Lower lobe of right lung (tissue), 2 donors: ENCODE data around the gene HIPK2. TPM values are rescaled to one million over a fixed set of nuclear protein-coding genes. Genes with fewer than 3 reads are reported as not detected.

Source experiments
- ATAC-seq, 2 donors: fragments of 200-7000 bp; cut with Tn5 transposase; one replicate each; pipeline ENCODE4 v1.9.1; 2020 to 2022; ENCODE audit warnings: mild to moderate bottlenecking in 2 of 2, moderate library complexity in 2 of 2
- DNase-seq: peaks from one replicate; pipeline ENCODE4 v3.0.0-alpha.2; 2020
- H3K27ac ChIP-seq: fragments of 200-600 bp; one replicate; pipeline ENCODE4 v1.8.0; 2022
- H3K27me3 ChIP-seq: fragments of 200-600 bp; one replicate; pipeline ENCODE4 v1.8.0; 2022; ENCODE audit warnings: low read depth
- H3K36me3 ChIP-seq: fragments of 200-600 bp; one replicate; pipeline ENCODE4 v1.8.0; 2022; ENCODE audit warnings: mild to moderate bottlenecking
- H3K4me1 ChIP-seq: fragments of 200-600 bp; one replicate; pipeline ENCODE4 v1.8.0; 2022
- H3K4me3 ChIP-seq: fragments of 200-600 bp; one replicate; pipeline ENCODE4 v1.8.0; 2022; ENCODE audit warnings: mild to moderate bottlenecking
- H3K9me3 ChIP-seq: fragments of 200-600 bp; one replicate; pipeline ENCODE4 v1.8.0; 2022
- CTCF ChIP-seq: fragments of 200-600 bp; IDR thresholded peaks from one replicate; pipeline ENCODE4 v1.8.0; 2022; ENCODE audit warnings: antibody characterized with exemption, mild to moderate bottlenecking
- intact Hi-C: fragments of 100-400 bp; cut with DNase I; formaldehyde crosslinking; loops from one replicate; pipeline ENCODE4 v1.11.0; 2022
- total RNA-seq: library from RNA; stranded (reverse); fragmentation: NEBNext Ultra II Directional; extraction: Animal tissue kit (Norgen Biotek cat#: 25700); gene quantifications from one replicate; pipeline ENCODE4 v1.2.1, GENCODE V29; 2021
- donor health status: DM: no; HTN: yes; CAD: no; lungs with severe emphysema.

Gene HIPK2
- total RNA-seq, 1 donor from 2014 or later, result 81.0 TPM

DNA sequence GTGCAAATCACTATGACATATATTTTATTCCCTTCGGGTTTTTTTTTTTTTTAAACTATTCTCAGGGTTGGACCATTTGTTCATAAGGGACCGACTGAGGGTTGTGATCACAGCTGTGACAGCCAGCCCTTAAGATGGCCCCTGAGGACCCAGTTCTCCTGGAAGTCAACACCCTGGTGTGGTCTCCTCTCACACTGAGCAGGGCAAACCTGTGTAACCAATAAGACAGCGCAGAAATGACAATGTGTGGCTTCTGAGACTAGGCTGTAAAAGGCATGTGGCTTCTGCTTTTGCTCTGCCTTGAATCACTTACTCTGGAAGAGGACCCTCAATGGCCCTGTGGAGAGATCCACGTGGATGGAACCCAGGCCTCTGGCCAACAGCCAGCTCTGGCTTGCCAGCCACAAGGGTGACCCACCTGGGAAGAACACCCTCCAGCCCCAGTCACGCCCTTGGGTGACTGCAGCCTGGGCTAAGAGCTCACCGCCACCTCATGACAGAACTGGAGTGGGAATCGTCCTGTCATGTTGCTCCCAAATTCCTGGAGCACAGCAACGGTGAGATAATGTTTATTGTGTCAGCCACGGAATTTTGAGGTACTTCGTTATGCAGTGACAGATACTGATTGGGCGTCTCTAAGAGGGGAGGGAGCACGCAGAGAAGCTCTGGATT is 127.2 kb downstream of the HIPK2 start:
- Histone ChIP-seq H3K27me3 (no peaks in the 10 kb centered on the region), H3K4me3 (no peak overlapping the region), H3K4me1 (peaks cover 66% of the 10 kb centered on the region), H3K9me3 (no peaks in the 10 kb centered on the region), H3K27ac (peak overlapping the region; percentile 51), H3K36me3 (peaks cover 3% of the 10 kb centered on the region)
- TF ChIP-seq CTCF, result no peak
- ATAC-seq, result no peak
- DNase-seq, result no peak
- intact Hi-C loops, result no loop called here

DNA sequence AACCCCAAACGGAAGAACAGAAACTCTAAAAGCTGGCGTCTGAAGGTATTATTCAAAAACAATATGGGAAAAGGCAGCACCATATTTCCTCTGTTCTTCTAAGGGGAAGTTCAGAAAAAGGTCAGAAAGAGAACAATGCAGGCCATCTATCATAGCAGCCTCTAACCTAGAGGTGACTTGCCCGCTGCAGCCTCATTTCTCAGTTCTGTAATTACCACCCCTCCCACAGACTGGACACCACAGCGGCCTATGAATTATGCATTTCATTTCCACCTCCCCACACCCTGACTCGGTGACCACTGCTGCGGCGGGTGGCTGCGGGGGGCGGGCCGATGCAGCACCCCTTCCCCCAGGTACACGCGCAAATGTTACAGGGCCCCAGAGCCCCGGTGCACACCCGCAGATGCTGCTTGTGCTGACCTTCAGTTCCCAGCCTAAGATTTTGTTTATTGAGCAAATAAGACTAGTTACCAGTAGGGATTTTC is 128.8 kb downstream of the HIPK2 start:
- Histone ChIP-seq H3K4me3 (peak overlapping the region; percentile 17), H3K9me3 (no peaks in the 10 kb centered on the region), H3K27ac (peak overlapping the region; percentile 72), H3K36me3 (peaks cover 11% of the 10 kb centered on the region), H3K4me1 (peaks cover 62% of the 10 kb centered on the region), H3K27me3 (no peaks in the 10 kb centered on the region)
- intact Hi-C loops, result loop anchor here (10.0 kb wide), 1 partner anchor 356 kb away; no protein-coding TSS in a partner anchor
- peak; percentile 73 to 82 for ATAC-seq
- TF ChIP-seq CTCF, result no peak
- DNase-seq, result peak; percentile 64

GRCh38 chr7:139648391-139648861 is 129.4 kb downstream of the HIPK2 start:
- intact Hi-C loops, result loop anchor here (10.0 kb wide), 1 partner anchor 356 kb away; no protein-coding TSS in a partner anchor
- H3K36me3 ChIP-seq, result peaks cover 11% of the 10 kb centered on the region
- ATAC-seq (peak; percentile 6 to 36), DNase-seq (no peak)
- peak overlapping the region; percentile 2 for H3K4me3 ChIP-seq
- H3K27ac ChIP-seq, result peak overlapping the region; percentile 72
- TF ChIP-seq CTCF, result no peak
- H3K4me1 ChIP-seq, result peaks cover 61% of the 10 kb centered on the region
- H3K9me3 ChIP-seq, result no peaks in the 10 kb centered on the region
- H3K27me3 ChIP-seq, result no peaks in the 10 kb centered on the region

GRCh38 chr7:139647814-139648390 is 129.9 kb downstream of the HIPK2 start:
- H3K27me3 ChIP-seq, result no peaks in the 10 kb centered on the region
- TF ChIP-seq CTCF, result no peak
- H3K27ac ChIP-seq, result peak overlapping the region; percentile 72
- H3K4me1 ChIP-seq, result peaks cover 56% of the 10 kb centered on the region
- H3K9me3 ChIP-seq, result no peaks in the 10 kb centered on the region
- ATAC-seq (no peak), DNase-seq (no peak)
- peaks cover 11% of the 10 kb centered on the region for H3K36me3 ChIP-seq
- intact Hi-C loops, result loop anchor here (10.0 kb wide), 1 partner anchor 357 kb away; no protein-coding TSS in a partner anchor
- H3K4me3 ChIP-seq, result peak overlapping the region; percentile 2

- Histone ChIP-seq H3K4me3 (no peak overlapping the region), H3K27ac (peak overlapping the region; percentile 0), H3K27me3 (no peaks in the 10 kb centered on the region), H3K9me3 (no peaks in the 10 kb centered on the region), H3K36me3 (peaks cover 11% of the 10 kb centered on the region), H3K4me1 (peaks cover 55% of the 10 kb centered on the region)
- ATAC-seq, result no peak
- intact Hi-C loops, result loop anchor here (10.0 kb wide), 1 partner anchor 358 kb away; no protein-coding TSS in a partner anchor
- TF ChIP-seq CTCF, result no peak
- DNase-seq, result no peak
Measured at GRCh38 chr7:139647085-139647484, 130.7 kb downstream of the HIPK2 start.
